RCC 7860 (cell line): ENCODE data around the gene CAMKMT.

Experiments used
- DNase-seq: peaks from one replicate; pipeline ENCODE4 v3.0.0-alpha.2; 2015; ENCODE audit warnings: low spot score
- FAIRE-seq: peaks from 2 replicates; lab custom pipeline; 2012; peaks lifted over from hg19 to GRCh38; lab: Jason Lieb, UNC

The CAMKMT gene

GRCh38 chr2:44361330-44362206, at the start of gene CAMKMT, which contains the start of gene PREPL:
CAMKMT (plus strand) TSS chr2:44361947.
PREPL (minus strand) TSS chr2:44361494; CDS start chr2:44346342, 15,152 bp downstream.
- DNase-seq: peak; percentile 93
- FAIRE-seq: peak; percentile 72

GRCh38 chr2:44314362-44314761, 47.4 kb upstream of the CAMKMT start:
- no peak for FAIRE-seq
- DNase-seq: no peak

GRCh38 chr2:44315945-44316344, 45.8 kb upstream of the CAMKMT start:
- DNase-seq (no peak), FAIRE-seq (no peak)

GRCh38 chr2:44320832-44321231, 40.9 kb upstream of the CAMKMT start:
- no peak for FAIRE-seq

GRCh38 chr2:44321360-44321759, 40.4 kb upstream of the CAMKMT start:
- DNase-seq (no peak), FAIRE-seq (no peak)

More at GRCh38 chr2:44320832-44321231, 40.9 kb upstream of the CAMKMT start:
- DNase-seq: no peak

GRCh38 chr2:44324971-44325426, 36.7 kb upstream of the CAMKMT start:
- DNase-seq (peak; percentile 32), FAIRE-seq (peak; percentile 92)

- FAIRE-seq: no peak
- DNase-seq: no peak
Observed at GRCh38 chr2:44325897-44326296, 35.9 kb upstream of the CAMKMT start.

- no peak for FAIRE-seq
Observed at GRCh38 chr2:44326548-44327264, 35.0 kb upstream of the CAMKMT start.

GRCh38 chr2:44328750-44329149, 33.0 kb upstream of the CAMKMT start:
- FAIRE-seq (no peak), DNase-seq (no peak)

More at GRCh38 chr2:44326548-44327264, 35.0 kb upstream of the CAMKMT start:
- DNase-seq: no peak

- no peak for DNase-seq
- FAIRE-seq: no peak
Observed at GRCh38 chr2:44329343-44329742, 32.4 kb upstream of the CAMKMT start.

- DNase-seq (no peak), FAIRE-seq (no peak)
Observed at GRCh38 chr2:44330801-44331200, 30.9 kb upstream of the CAMKMT start.

GRCh38 chr2:44333994-44334393, 27.8 kb upstream of the CAMKMT start:
- no peak for DNase-seq
- FAIRE-seq: no peak

- FAIRE-seq (no peak), DNase-seq (no peak)
Observed at GRCh38 chr2:44335806-44336538, 25.8 kb upstream of the CAMKMT start.

GRCh38 chr2:44342854-44343253, 18.9 kb upstream of the CAMKMT start:
- DNase-seq (peak; percentile 24), FAIRE-seq (peak; percentile 55)

GRCh38 chr2:44347526-44347925, 14.2 kb upstream of the CAMKMT start:
- DNase-seq (no peak), FAIRE-seq (no peak)

- FAIRE-seq (no peak), DNase-seq (no peak)
Observed at GRCh38 chr2:44348400-44348799, 13.3 kb upstream of the CAMKMT start.

- DNase-seq (no peak), FAIRE-seq (no peak)
Observed at GRCh38 chr2:44349506-44349905, 12.2 kb upstream of the CAMKMT start.

GRCh38 chr2:44351088-44351487, 10.7 kb upstream of the CAMKMT start:
- no peak for DNase-seq
- no peak for FAIRE-seq

GRCh38 chr2:44351676-44352075, 10.1 kb upstream of the CAMKMT start:
- no peak for DNase-seq
- no peak for FAIRE-seq

- DNase-seq (no peak), FAIRE-seq (no peak)
Observed at GRCh38 chr2:44352510-44352909, 9.2 kb upstream of the CAMKMT start.

GRCh38 chr2:44354761-44355160, 7.0 kb upstream of the CAMKMT start:
- FAIRE-seq (no peak), DNase-seq (no peak)
